GM10847 (cell line): Measurements from ENCODE around the gene GRIK5.

Experiments
- POLR2A ChIP-seq: IDR thresholded peaks from 2 replicates; pipeline ENCODE4 v1.6.1; 2011; ENCODE audit not compliant: insufficient read length; ENCODE audit errors: extremely low read depth

The GRIK5 gene

GRCh38 chr19:41997121-41997850, 72.7 kb downstream of the GRIK5 start:
- no peak for TF ChIP-seq POLR2A

GRCh38 chr19:41995959-41996797, 73.8 kb downstream of the GRIK5 start:
- TF ChIP-seq POLR2A: no peak

DNA sequence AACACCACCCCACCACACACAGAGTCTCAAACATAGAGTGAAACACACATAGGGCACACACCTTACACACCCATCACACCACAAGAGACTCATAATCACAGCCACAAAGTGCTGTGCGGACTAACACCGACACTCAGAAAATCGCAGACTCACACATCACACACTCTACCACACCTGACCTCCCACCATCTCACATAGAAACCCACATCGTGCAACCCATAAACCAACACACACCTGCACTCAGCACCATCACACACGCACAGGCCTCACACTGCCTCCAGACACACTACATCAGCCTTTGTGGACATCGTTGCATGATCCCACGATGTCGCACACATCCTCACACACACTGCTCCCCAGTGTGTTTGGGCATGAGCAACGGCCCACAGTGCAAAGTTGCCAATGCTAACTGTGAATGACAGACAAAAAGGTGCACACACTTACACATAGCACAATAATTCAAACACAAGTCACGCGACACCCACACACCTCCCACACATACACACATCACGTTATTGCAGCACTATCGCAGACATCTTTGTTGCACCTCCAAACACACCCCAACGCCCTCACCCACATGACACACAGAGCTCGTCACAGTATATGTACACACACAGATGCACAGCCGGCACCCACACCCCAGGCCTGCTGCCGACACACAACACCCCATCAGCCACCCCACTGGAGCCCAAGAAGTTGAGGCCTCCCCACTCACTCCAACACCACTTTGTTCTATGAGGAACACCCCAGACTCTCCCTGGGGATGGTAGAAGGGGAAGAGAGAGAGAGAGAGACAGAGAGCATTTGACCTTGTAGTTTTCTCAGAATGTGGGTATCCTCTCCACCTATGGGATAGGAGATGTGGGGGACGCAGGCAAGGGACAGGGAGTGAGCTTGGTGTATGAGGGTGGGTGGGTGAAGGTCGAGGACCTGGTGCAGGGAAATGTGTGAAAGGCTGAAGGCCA, 74.7 kb downstream of the GRIK5 start:
- TF ChIP-seq POLR2A: no peak

GRCh38 chr19:41994521-41994971, 75.5 kb downstream of the GRIK5 start:
- no peak for TF ChIP-seq POLR2A

GRCh38 chr19:41993612-41994483, 76.2 kb downstream of the GRIK5 start, which contains the start of gene ATP1A3:
Gene ATP1A3 (minus strand): TSS chr19:41994230. CDS start chr19:41994076, 154 bp downstream.
- no peak for TF ChIP-seq POLR2A

- no peak for TF ChIP-seq POLR2A
These were observed 79.0 kb downstream of the GRIK5 start for GRCh38 chr19:41991025-41991424.

- no peak for TF ChIP-seq POLR2A
These were observed 79.4 kb downstream of the GRIK5 start for GRCh38 chr19:41990615-41991014.

DNA sequence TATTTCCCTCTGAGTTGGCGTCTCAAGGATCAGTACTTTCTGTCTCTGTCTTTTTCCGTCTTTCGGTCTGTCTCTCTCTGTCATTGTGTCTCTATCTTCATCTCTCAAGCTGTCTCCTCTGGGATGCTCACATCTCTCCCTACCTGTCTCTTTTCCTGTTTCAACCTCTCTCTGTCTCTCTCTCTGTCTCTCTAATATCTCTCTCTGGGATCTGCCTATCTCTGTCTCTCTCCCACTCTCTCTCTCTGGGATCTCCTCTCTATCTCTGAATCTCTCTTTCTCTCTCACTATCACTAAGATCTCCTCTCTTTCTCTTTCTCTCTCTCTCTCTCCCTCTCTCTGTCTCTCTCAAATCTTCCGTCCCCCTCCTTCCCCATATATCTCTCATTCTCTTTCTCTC, 80.0 kb downstream of the GRIK5 start:
- TF ChIP-seq POLR2A: no peak

DNA sequence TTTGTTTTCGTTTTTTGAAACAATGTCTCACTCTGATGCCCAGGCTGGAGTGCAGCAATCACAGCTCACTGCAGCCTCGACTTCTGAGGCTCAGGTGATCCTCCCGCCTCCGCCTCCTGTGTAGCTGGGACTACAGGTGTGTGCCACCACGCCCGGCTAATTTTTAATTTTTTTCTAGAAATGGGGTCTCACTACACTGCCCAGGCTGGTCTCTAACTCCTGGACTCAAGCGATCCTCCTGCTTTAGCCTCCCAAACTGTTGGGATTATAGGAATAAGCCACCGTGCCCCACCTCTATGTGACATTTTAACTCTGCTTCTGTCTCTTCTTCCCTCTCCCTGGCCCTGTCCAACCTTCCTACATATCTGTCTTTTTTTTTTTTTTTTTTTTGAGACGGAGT, 81.1 kb downstream of the GRIK5 start:
- TF ChIP-seq POLR2A: no peak

GRCh38 chr19:41987141-41987860, 82.7 kb downstream of the GRIK5 start:
- no peak for TF ChIP-seq POLR2A

DNA sequence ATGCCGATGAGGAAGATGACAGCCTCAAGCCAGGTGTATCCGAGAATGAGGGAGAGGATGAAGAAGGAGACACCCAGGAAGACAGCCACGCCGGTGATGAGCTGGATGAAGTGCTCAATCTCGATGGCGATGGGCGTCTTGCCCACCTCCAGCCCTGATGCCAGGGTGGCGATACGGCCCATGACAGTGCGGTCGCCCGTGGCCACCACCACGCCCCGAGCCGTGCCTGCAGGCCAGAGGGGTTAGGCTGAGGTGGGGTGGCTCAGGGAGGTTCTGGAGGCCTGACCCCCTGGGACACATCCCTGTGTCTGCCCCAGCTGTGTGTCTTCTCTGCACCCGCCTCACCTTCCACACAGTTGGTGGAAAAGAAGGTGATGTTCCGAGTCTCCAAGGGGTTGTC, 85.0 kb downstream of the GRIK5 start:
- TF ChIP-seq POLR2A: no peak

- TF ChIP-seq POLR2A: no peak
These were observed 88.3 kb downstream of the GRIK5 start for GRCh38 chr19:41981724-41982123.

DNA sequence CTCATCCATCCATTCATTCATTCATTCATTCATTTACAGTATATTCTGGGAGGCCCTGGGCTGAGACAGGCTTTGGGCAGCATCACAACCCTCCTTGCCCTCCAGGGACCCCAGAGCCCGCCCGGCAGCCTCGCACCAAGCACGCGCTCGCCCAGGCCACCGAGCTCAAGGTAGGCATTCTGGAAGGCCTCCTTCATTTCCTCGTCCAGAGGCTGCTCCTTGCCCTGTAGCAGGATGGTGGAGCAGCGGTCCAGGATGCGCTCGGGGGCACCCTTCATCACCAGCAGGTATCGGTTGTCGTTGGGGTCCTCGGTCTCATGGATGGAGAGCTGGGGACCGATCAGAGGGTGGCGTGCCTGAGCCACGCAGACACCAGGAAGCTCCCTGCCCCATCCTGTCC, 91.5 kb downstream of the GRIK5 start:
- TF ChIP-seq POLR2A: no peak

- no peak for TF ChIP-seq POLR2A
These were observed 92.1 kb downstream of the GRIK5 start for GRCh38 chr19:41977916-41978315.

GRCh38 chr19:41974652-41975051, 95.4 kb downstream of the GRIK5 start:
- no peak for TF ChIP-seq POLR2A
